Activated naive CD8-positive, alpha-beta T cell treated with anti-CD3 and anti-CD28 coated beads for 36 hours (primary cell): ENCODE results near the gene AVP. TPM values are rescaled to one million over a fixed set of nuclear protein-coding genes. Genes with fewer than 3 reads are reported as not detected.
"Not testable (repeated sequence)": the region's sequence is repeated elsewhere in the genome, so short reads cannot be mapped to it uniquely, and the experiment has no call there.

ENCODE experiments used
- DNase-seq: peaks from one replicate; pipeline ENCODE4 v3.0.0; 2021
- H3K27ac Mint-ChIP-seq: one replicate; pipeline ENCODE4 v1.8.0; 2022; ENCODE audit warnings: mild to moderate bottlenecking, moderate library complexity, mixed read lengths
- H3K27me3 Mint-ChIP-seq: one replicate; pipeline ENCODE4 v1.8.0; 2022; ENCODE audit warnings: mild to moderate bottlenecking, mixed read lengths
- H3K36me3 Mint-ChIP-seq: one replicate; pipeline ENCODE4 v1.8.0; 2021; ENCODE audit warnings: mild to moderate bottlenecking, mixed read lengths
- H3K4me1 Mint-ChIP-seq: one replicate; pipeline ENCODE4 v1.8.0; 2021; ENCODE audit warnings: mixed read lengths
- H3K4me3 Mint-ChIP-seq: one replicate; pipeline ENCODE4 v1.8.0; 2022; ENCODE audit warnings: mild to moderate bottlenecking, moderate library complexity, mixed read lengths
- H3K9me3 Mint-ChIP-seq: one replicate; pipeline ENCODE4 v1.8.0; 2022; ENCODE audit warnings: mixed read lengths
- total RNA-seq, 2 experiments: library from RNA; stranded (reverse); gene quantifications; one replicate each; pipeline ENCODE4 v1.2.3, GENCODE V29; 2021

AVP gene
- total RNA-seq, 2 experiments from 2014 or later, result not detected

GRCh38 chr20:3119044-3119443 lies 34.5 kb upstream of the AVP start:
- H3K27ac Mint-ChIP-seq, result no peak overlapping the region
- peaks cover 14% of the 10 kb centered on the region for H3K9me3 Mint-ChIP-seq
- peaks cover 33% of the 10 kb centered on the region for H3K36me3 Mint-ChIP-seq
- no peak overlapping the region for H3K4me3 Mint-ChIP-seq
- no peak for DNase-seq
- H3K27me3 Mint-ChIP-seq, result no peaks in the 10 kb centered on the region
- H3K4me1 Mint-ChIP-seq, result peaks cover 35% of the 10 kb centered on the region

GRCh38 chr20:3117839-3118379 lies 33.4 kb upstream of the AVP start:
- H3K4me1 Mint-ChIP-seq, result peaks cover 28% of the 10 kb centered on the region
- H3K4me3 Mint-ChIP-seq, H3K27me3 Mint-ChIP-seq, H3K9me3 Mint-ChIP-seq, H3K27ac Mint-ChIP-seq: not testable (repeated sequence)
- peak; percentile 35 for DNase-seq
- H3K36me3 Mint-ChIP-seq, result peaks cover 23% of the 10 kb centered on the region

GRCh38 chr20:3116341-3116740 lies 31.8 kb upstream of the AVP start:
- Mint-ChIP-seq H3K27ac (no peak overlapping the region), H3K36me3 (peaks cover 7% of the 10 kb centered on the region), H3K4me3 (no peak overlapping the region), H3K9me3 (no peaks in the 10 kb centered on the region), H3K4me1 (peaks cover 14% of the 10 kb centered on the region), H3K27me3 (no peaks in the 10 kb centered on the region)
- DNase-seq, result no peak

GRCh38 chr20:3115190-3116107 lies 30.9 kb upstream of the AVP start:
- Mint-ChIP-seq H3K4me3 (no peak overlapping the region), H3K9me3 (no peaks in the 10 kb centered on the region), H3K27me3 (no peaks in the 10 kb centered on the region), H3K4me1 (peaks cover 7% of the 10 kb centered on the region), H3K36me3 (no peaks in the 10 kb centered on the region), H3K27ac (no peak overlapping the region)
- DNase-seq, result peak; percentile 16

GRCh38 chr20:3111995-3112394 lies 27.5 kb upstream of the AVP start:
- Mint-ChIP-seq H3K27me3 (no peaks in the 10 kb centered on the region), H3K9me3 (no peaks in the 10 kb centered on the region), H3K27ac (no peak overlapping the region), H3K36me3 (no peaks in the 10 kb centered on the region), H3K4me3 (no peak overlapping the region), H3K4me1 (peaks cover 5% of the 10 kb centered on the region)
- no peak for DNase-seq

GRCh38 chr20:3111507-3111906 lies 27.0 kb upstream of the AVP start:
- DNase-seq, result no peak
- H3K27me3 Mint-ChIP-seq, result no peaks in the 10 kb centered on the region

GRCh38 chr20:3109350-3110302 lies 25.1 kb upstream of the AVP start:
- Mint-ChIP-seq H3K36me3 (no peaks in the 10 kb centered on the region), H3K4me1 (peaks cover 2% of the 10 kb centered on the region), H3K27ac (no peak overlapping the region), H3K9me3 (no peaks in the 10 kb centered on the region), H3K27me3 (no peaks in the 10 kb centered on the region), H3K4me3 (no peak overlapping the region)
- no peak for DNase-seq

More at GRCh38 chr20:3111507-3111906, 27.0 kb upstream of the AVP start:
- Mint-ChIP-seq H3K4me1 (peaks cover 3% of the 10 kb centered on the region), H3K9me3 (no peaks in the 10 kb centered on the region), H3K4me3 (no peak overlapping the region), H3K27ac (no peak overlapping the region), H3K36me3 (no peaks in the 10 kb centered on the region)

- no peak for DNase-seq
- no peak overlapping the region for H3K4me3 Mint-ChIP-seq
- H3K4me1 Mint-ChIP-seq, result peaks cover 6% of the 10 kb centered on the region
- no peaks in the 10 kb centered on the region for H3K36me3 Mint-ChIP-seq
- no peak overlapping the region for H3K27ac Mint-ChIP-seq
- H3K9me3 Mint-ChIP-seq, result no peaks in the 10 kb centered on the region
- H3K27me3 Mint-ChIP-seq, result no peaks in the 10 kb centered on the region
Observed at GRCh38 chr20:3107464-3108025, 23.0 kb upstream of the AVP start.

GRCh38 chr20:3106658-3107463 lies 22.3 kb upstream of the AVP start:
- Mint-ChIP-seq H3K4me3 (no peak overlapping the region), H3K9me3 (no peaks in the 10 kb centered on the region), H3K27ac (no peak overlapping the region), H3K36me3 (no peaks in the 10 kb centered on the region), H3K27me3 (no peaks in the 10 kb centered on the region), H3K4me1 (peaks cover 11% of the 10 kb centered on the region)
- no peak for DNase-seq

- Mint-ChIP-seq H3K4me3 (no peak overlapping the region), H3K27me3 (no peaks in the 10 kb centered on the region), H3K27ac (no peak overlapping the region), H3K36me3 (no peaks in the 10 kb centered on the region), H3K4me1 (peaks cover 16% of the 10 kb centered on the region), H3K9me3 (no peaks in the 10 kb centered on the region)
- DNase-seq, result no peak
Observed at GRCh38 chr20:3106185-3106584, 21.7 kb upstream of the AVP start.

GRCh38 chr20:3105256-3106137 lies 21.0 kb upstream of the AVP start:
- H3K27ac Mint-ChIP-seq, result no peak overlapping the region
- no peak for DNase-seq
- no peak overlapping the region for H3K4me3 Mint-ChIP-seq
- H3K36me3 Mint-ChIP-seq, result no peaks in the 10 kb centered on the region
- H3K4me1 Mint-ChIP-seq, result peaks cover 16% of the 10 kb centered on the region
- H3K27me3 Mint-ChIP-seq, result no peaks in the 10 kb centered on the region
- no peaks in the 10 kb centered on the region for H3K9me3 Mint-ChIP-seq

- H3K4me1 Mint-ChIP-seq, result peaks cover 16% of the 10 kb centered on the region
- H3K36me3 Mint-ChIP-seq, result no peaks in the 10 kb centered on the region
- no peaks in the 10 kb centered on the region for H3K27me3 Mint-ChIP-seq
- no peaks in the 10 kb centered on the region for H3K9me3 Mint-ChIP-seq
- H3K27ac Mint-ChIP-seq, result no peak overlapping the region
- H3K4me3 Mint-ChIP-seq, result no peak overlapping the region
- DNase-seq, result no peak
Observed at GRCh38 chr20:3103369-3104032, 19.0 kb upstream of the AVP start.
